IMR-90 (cell line): Measurements from ENCODE around the gene ST3GAL4.

Source experiments
- CTCF ChIP-seq: conservative IDR thresholded peaks from 2 replicates; pipeline ENCODE4 v1.5.1; 2012; ENCODE audit warnings: mild to moderate bottlenecking, low read depth, low read length, improper control_type of control experiment
- MAFK ChIP-seq: IDR thresholded peaks from 2 replicates; pipeline ENCODE4 v1.6.1; 2012; ENCODE audit warnings: low read depth, low read length, improper control_type of control experiment
- MXI1 ChIP-seq: IDR thresholded peaks from 2 replicates; pipeline ENCODE4 v1.6.1; 2012; ENCODE audit warnings: low read depth, mild to moderate bottlenecking, low read length, moderate library complexity, borderline replicate concordance
- POLR2A ChIP-seq: IDR thresholded peaks from 2 replicates; pipeline ENCODE4 v1.6.1; 2012; ENCODE audit warnings: mild to moderate bottlenecking, low read depth, low read length

DNA sequence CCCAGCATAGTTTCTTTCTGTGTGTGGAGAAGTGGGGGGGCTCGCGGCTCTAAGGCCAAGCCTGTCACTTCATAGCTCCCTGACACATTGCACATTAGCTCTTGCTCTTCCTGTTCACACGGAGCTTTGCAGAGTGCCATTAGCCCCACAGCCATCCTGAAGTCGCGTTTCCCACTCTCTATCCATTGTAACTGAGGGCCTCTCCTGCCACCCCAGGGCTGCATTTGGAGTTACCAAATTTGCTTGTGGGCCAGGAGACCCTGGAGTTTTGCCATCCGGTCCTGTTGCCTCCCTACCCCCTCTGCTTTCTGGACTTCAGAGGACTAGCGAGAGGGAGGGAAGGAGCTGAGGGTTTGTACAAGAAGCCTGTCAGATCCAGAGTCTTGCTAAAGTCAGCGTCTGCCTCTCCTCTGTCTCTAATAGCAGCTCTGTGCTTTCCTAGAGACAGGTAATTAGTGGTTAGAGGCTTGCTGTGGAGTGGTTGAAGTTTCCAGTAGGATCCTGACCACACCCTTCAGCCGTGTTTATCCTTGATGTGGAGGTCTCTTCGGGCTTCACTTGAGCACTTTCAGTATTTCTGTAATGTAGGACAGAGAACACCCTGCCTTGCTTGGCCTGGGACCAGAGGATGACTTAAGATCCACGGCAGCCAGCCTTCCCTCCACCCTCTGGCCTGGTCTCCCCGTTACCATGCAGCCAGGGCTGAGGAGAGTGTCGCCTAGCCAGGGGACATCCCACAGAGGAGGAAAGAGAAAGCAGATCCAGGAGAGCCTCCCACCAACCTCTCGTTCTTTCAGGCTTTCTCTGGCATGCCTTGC lies 37.5 kb upstream of the ST3GAL4 start:
- TF ChIP-seq CTCF (no peak), MAFK (no peak), MXI1 (no peak), POLR2A (no peak)
